Cardiac muscle cell (in vitro differentiated cells and primary cell): ENCODE data around the gene NPL. TPM values are rescaled to one million over a fixed set of nuclear protein-coding genes. Genes with fewer than 3 reads are reported as not detected.

Experiments used
- DNase-seq, 2 donors: peaks; one replicate each; pipeline versions ENCODE4 v3.0.0 to v3.0.0-alpha.2; 2010 to 2017; ENCODE audit warnings: low read depth in 1 of 2, low spot score in 1 of 2
- H3K27ac ChIP-seq: fragments of 200-600 bp; sonication (generic); 2 replicates; pipeline ENCODE4 v1.5.1; 2016
- H3K27me3 ChIP-seq: fragments of 200-600 bp; sonication (generic); 2 replicates; pipeline ENCODE4 v1.6.0; 2016; ENCODE audit warnings: control low read depth
- H3K36me3 ChIP-seq: fragments of 200-600 bp; sonication (generic); 2 replicates; pipeline ENCODE4 v1.5.1; 2016; ENCODE audit warnings: control low read depth
- H3K4me1 ChIP-seq: fragments of 200-600 bp; sonication (generic); 2 replicates; pipeline ENCODE4 v1.8.1; 2017; ENCODE audit warnings: low read depth, mild to moderate bottlenecking, mixed run types
- H3K4me3 ChIP-seq: fragments of 200-600 bp; sonication (generic); 2 replicates; pipeline ENCODE4 v1.5.1; 2016; ENCODE audit warnings: mild to moderate bottlenecking
- H3K9me3 ChIP-seq: fragments of 200-600 bp; sonication (generic); 2 replicates; pipeline ENCODE4 v1.5.1; 2017; ENCODE audit warnings: low read depth, mild to moderate bottlenecking, control low read depth
- CTCF ChIP-seq: IDR thresholded peaks from 2 replicates; pipeline ENCODE4 v1.5.1; 2012; ENCODE audit warnings: low read depth, mild to moderate bottlenecking, low read length
- polyA plus RNA-seq: library from polyadenylated mRNA; unstranded; fragments of >200 nt; fragmentation: Nextera tagmentation; extraction: Ambion mirVana; gene quantifications from 2 replicates; pipeline ENCODE4 v1.2.1, GENCODE V29; 2016
- total RNA-seq: library from RNA; depleted of rRNA; stranded (reverse); fragments of >200 nt; gene quantifications from 2 replicates; pipeline ENCODE4 v1.2.3, GENCODE V29; 2016

The NPL gene
- total and polyA plus RNA-seq, 2 experiments from 2014 or later = 0.66 to 1.9 TPM

GRCh38 chr1:182839209-182840066 lies 49.9 kb downstream of the NPL start, which contains the start of gene DHX9:
DHX9 (plus strand) TSS chr1:182839347; CDS start chr1:182842567, 3,220 bp downstream.
- DNase-seq = peak; percentile 93 to 95
- peaks cover 21% of the 10 kb centered on the region for H3K4me1 ChIP-seq
- H3K27me3 ChIP-seq = no peaks in the 10 kb centered on the region
- H3K4me3 ChIP-seq = peak within 1 kb of the TSS; percentile 69
- peak within 1 kb of the TSS; percentile 98 for H3K27ac ChIP-seq
- TF ChIP-seq CTCF = peak; percentile 8
- H3K36me3 ChIP-seq = peaks cover 9% of the 10 kb centered on the region
- no peaks in the 10 kb centered on the region for H3K9me3 ChIP-seq

DNA sequence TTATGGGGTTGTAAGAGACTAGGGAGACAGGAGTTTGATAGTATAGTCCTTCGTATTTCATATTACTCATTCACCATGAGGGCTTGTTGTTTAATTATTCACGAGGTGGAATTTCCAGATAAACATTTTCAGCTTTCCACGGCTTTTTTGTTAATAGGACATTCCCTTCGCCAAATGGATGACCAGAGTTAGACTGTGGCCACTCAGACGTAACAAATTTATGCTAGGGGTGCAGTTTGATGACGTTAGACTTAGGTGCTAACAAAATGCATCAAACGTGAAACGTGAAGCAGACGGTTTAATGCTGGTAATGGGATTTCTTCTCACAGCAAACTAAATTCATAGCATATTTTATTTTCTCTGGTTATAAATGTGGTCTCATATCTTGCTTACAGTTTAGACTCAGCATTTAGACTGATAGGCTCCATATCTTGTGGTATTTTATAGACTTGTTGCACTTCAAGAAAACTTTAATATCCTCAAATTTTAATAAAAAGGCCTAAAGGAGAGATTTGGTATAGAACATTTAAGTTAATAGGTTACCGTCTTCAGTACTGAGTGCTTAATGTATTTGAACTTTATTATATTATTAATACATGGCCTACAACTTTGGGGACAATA lies 51.9 kb downstream of the NPL start:
- Histone ChIP-seq H3K4me1 (peaks cover 21% of the 10 kb centered on the region), H3K27me3 (no peaks in the 10 kb centered on the region), H3K9me3 (no peaks in the 10 kb centered on the region), H3K4me3 (no peak overlapping the region), H3K36me3 (peaks cover 22% of the 10 kb centered on the region), H3K27ac (no peak overlapping the region)
- peak in 1 of 2 donors; percentile 39 for DNase-seq
- TF ChIP-seq CTCF = no peak

GRCh38 chr1:182842265-182842664 lies 52.7 kb downstream of the NPL start:
- H3K4me1 ChIP-seq = peaks cover 21% of the 10 kb centered on the region
- peaks cover 24% of the 10 kb centered on the region for H3K36me3 ChIP-seq
- no peak overlapping the region for H3K27ac ChIP-seq
- no peak overlapping the region for H3K4me3 ChIP-seq
- H3K27me3 ChIP-seq = no peaks in the 10 kb centered on the region
- DNase-seq = no peak
- no peak for TF ChIP-seq CTCF
- no peaks in the 10 kb centered on the region for H3K9me3 ChIP-seq

- no peak for TF ChIP-seq CTCF
- Histone ChIP-seq H3K4me1 (peaks cover 19% of the 10 kb centered on the region), H3K27me3 (no peaks in the 10 kb centered on the region), H3K27ac (no peak overlapping the region), H3K4me3 (no peak overlapping the region), H3K9me3 (no peaks in the 10 kb centered on the region), H3K36me3 (peaks cover 45% of the 10 kb centered on the region)
- no peak for DNase-seq
These were observed 55.8 kb downstream of the NPL start for GRCh38 chr1:182845379-182845778.

DNA sequence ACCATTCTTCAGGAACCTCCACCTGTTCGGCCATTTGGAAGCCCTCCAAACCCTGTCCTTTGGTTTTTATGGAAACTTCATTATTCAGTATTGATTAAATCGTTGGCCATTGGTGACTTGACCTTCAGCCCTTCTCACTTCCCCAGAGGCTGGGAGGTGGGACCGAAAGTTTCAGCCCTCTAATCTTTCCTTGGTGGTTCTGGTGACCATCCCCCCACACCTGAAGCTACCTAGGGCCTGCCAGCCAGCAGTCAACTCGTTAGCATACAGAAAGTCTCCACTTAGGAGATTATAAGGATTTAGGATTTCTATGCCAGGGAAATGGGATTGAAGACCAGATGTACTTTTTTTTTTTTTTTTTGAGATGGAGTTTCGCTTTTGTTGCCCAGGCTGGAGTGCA lies 56.3 kb downstream of the NPL start:
- no peaks in the 10 kb centered on the region for H3K9me3 ChIP-seq
- no peak overlapping the region for H3K27ac ChIP-seq
- no peak overlapping the region for H3K4me3 ChIP-seq
- no peaks in the 10 kb centered on the region for H3K27me3 ChIP-seq
- no peak for TF ChIP-seq CTCF
- no peak for DNase-seq
- H3K36me3 ChIP-seq = peaks cover 50% of the 10 kb centered on the region
- H3K4me1 ChIP-seq = peaks cover 14% of the 10 kb centered on the region
